ENCODE results near the gene RNF4. TPM values are rescaled to one million over a fixed set of nuclear protein-coding genes. Genes with fewer than 3 reads are reported as not detected.

The RNF4 gene
- polyA plus RNA-seq, 3 donors: 28.8 to 41.3 (median 37.0) TPM

- peaks cover 4 to 19% of the 10 kb centered on the region in 2 donors for H3K36me3 Mint-ChIP-seq
- peaks cover 0 to 1% (median 0%) of the 10 kb centered on the region in 3 donors for H3K27me3 Mint-ChIP-seq (ENCODE audit: low read depth in 3 of 3)
- peak overlapping the region; percentile 53 to 96 (median 93) for H3K27ac Mint-ChIP-seq
- TF ChIP-seq CTCF (IDR thresholded peaks at IDR 0.05): no peak
- Histone ChIP-seq H3K9ac (ENCODE audit: insufficient read depth, low read length, poor library complexity, severe bottlenecking) (no peak overlapping the region), H3K4me1 (ENCODE audit: control insufficient read depth in 1 of 2, insufficient read depth in 2 of 2, low read length in 2 of 2) (peaks cover 72 to 76% of the 10 kb centered on the region in 2 donors), H3K79me2 (ENCODE audit: insufficient read depth, low read length) (peaks cover 95% of the 10 kb centered on the region), H3K4me3 (replicated peaks in 1 of 3; ENCODE audit: low read depth in 2 of 3, low read length in 3 of 3) (peak overlapping the region in 1 of 3 experiments; percentile 65), H3K9me3 (replicated peaks in 1 of 2; ENCODE audit: control insufficient read depth in 1 of 2, insufficient read depth in 1 of 2, low read length in 2 of 2) (no peaks in the 10 kb centered on the region), H3K36me3 (replicated peaks in 1 of 2; ENCODE audit: control insufficient read depth in 1 of 2, insufficient read depth in 2 of 2, low read length in 2 of 2) (peaks cover 2 to 8% of the 10 kb centered on the region in 2 donors), H2AFZ (ENCODE audit: insufficient read depth, low read depth, low read length, poor library complexity, severe bottlenecking) (no peak overlapping the region), H4K20me1 (ENCODE audit: insufficient read depth, low read length) (peaks cover 90% of the 10 kb centered on the region), H3K27ac (ENCODE audit: low read depth in 1 of 2, low read length in 2 of 2) (peak overlapping the region; percentile 33 to 78), H3K27me3 (ENCODE audit: control insufficient read depth in 2 of 2, insufficient read depth in 2 of 2, low read length in 2 of 2) (no peaks in the 10 kb centered on the region), H3K4me2 (replicated peaks; ENCODE audit: extremely low read depth, low read length, poor library complexity, severe bottlenecking) (peak overlapping the region; percentile 74)
- H3K9me3 Mint-ChIP-seq: no peaks in the 10 kb centered on the region
- 100% methylated on average over 1 of the region's 6 CpGs for WGBS (ENCODE audit: insufficient coverage)
- intact Hi-C loops (cut with micrococcal nuclease): no loop called here
- H3K4me3 Mint-ChIP-seq: no peak overlapping the region
- H3K4me1 Mint-ChIP-seq: peaks cover 84% of the 10 kb centered on the region
- no peak for DNase-seq
Measured at GRCh38 chr4:2484185-2484584, 15.3 kb downstream of the RNF4 start.

GRCh38 chr4:2484993-2485392, 16.1 kb downstream of the RNF4 start:
- TF ChIP-seq CTCF (IDR thresholded peaks at IDR 0.05): no peak
- Mint-ChIP-seq H3K36me3 (peaks cover 6 to 21% of the 10 kb centered on the region in 2 donors), H3K27me3 (ENCODE audit: low read depth in 3 of 3) (peaks cover 0 to 1% (median 0%) of the 10 kb centered on the region in 3 donors), H3K27ac (peak overlapping the region; percentile 90 to 97 (median 96)), H3K4me3 (peak overlapping the region; percentile 69 to 88), H3K4me1 (peaks cover 81% of the 10 kb centered on the region), H3K9me3 (no peaks in the 10 kb centered on the region)
- intact Hi-C loops (cut with micrococcal nuclease): loop anchor here in 1 of 2 donors (5.0 kb wide), 1 partner anchor 52 kb away; the partner anchor contains the start of gene FAM193A
- peaks cover 90% of the 10 kb centered on the region for H4K20me1 ChIP-seq (ENCODE audit: insufficient read depth, low read length)
- peak overlapping the region; percentile 45 to 78 for H3K27ac ChIP-seq (ENCODE audit: low read depth in 1 of 2, low read length in 2 of 2)
- peak overlapping the region; percentile 43 for H2AFZ ChIP-seq (ENCODE audit: insufficient read depth, low read depth, low read length, poor library complexity, severe bottlenecking)
- no peak overlapping the region for H3K9ac ChIP-seq (ENCODE audit: insufficient read depth, low read length, poor library complexity, severe bottlenecking)
- peak overlapping the region; percentile 74 for H3K4me2 ChIP-seq (replicated peaks; ENCODE audit: extremely low read depth, low read length, poor library complexity, severe bottlenecking)
- H3K4me3 ChIP-seq (replicated peaks in 1 of 3; ENCODE audit: low read depth in 2 of 3, low read length in 3 of 3): peak overlapping the region; percentile 6 to 65 (median 14)
- peaks cover 95% of the 10 kb centered on the region for H3K79me2 ChIP-seq (ENCODE audit: insufficient read depth, low read length)
- no peaks in the 10 kb centered on the region for H3K27me3 ChIP-seq (ENCODE audit: control insufficient read depth in 2 of 2, insufficient read depth in 2 of 2, low read length in 2 of 2)
- peaks cover 4 to 16% of the 10 kb centered on the region in 2 donors for H3K36me3 ChIP-seq (replicated peaks in 1 of 2; ENCODE audit: control insufficient read depth in 1 of 2, insufficient read depth in 2 of 2, low read length in 2 of 2)
- H3K4me1 ChIP-seq (ENCODE audit: control insufficient read depth in 1 of 2, insufficient read depth in 2 of 2, low read length in 2 of 2): peaks cover 73 to 77% of the 10 kb centered on the region in 2 donors
- WGBS (ENCODE audit: insufficient coverage): 3% methylated on average over 10 of the region's 11 CpGs
- peak; percentile 86 to 93 (median 90) for DNase-seq
- no peaks in the 10 kb centered on the region for H3K9me3 ChIP-seq (replicated peaks in 1 of 2; ENCODE audit: control insufficient read depth in 1 of 2, insufficient read depth in 1 of 2, low read length in 2 of 2)

Measured in CD14-positive monocyte (primary cell).